Hepatocyte (in vitro differentiated cells): Measurements from ENCODE around the gene RARB.

ENCODE experiments used
- CTCF ChIP-seq: fragments of 200-600 bp; sonication (generic); IDR thresholded peaks from 2 replicates; pipeline ENCODE4 v1.5.1; 2016; ENCODE audit warnings: antibody characterized with exemption, mild to moderate bottlenecking; ENCODE audit not compliant: poor library complexity
- EZH2 ChIP-seq: fragments of 200-600 bp; sonication (generic); IDR thresholded peaks from 2 replicates; pipeline ENCODE4 v1.6.1; 2016; ENCODE audit warnings: antibody characterized with exemption, mild to moderate bottlenecking, borderline replicate concordance
- EZH2phosphoT487 ChIP-seq: fragments of 200-600 bp; sonication (generic); IDR thresholded peaks from one replicate; pipeline ENCODE4 v1.6.1; 2018; ENCODE audit warnings: antibody characterized with exemption, mild to moderate bottlenecking, low read depth, moderate library complexity; ENCODE audit not compliant: unreplicated experiment, severe bottlenecking

- TF ChIP-seq CTCF = no peak
- no peak for TF ChIP-seq EZH2
- TF ChIP-seq EZH2phosphoT487 = no peak
These were observed 51.6 kb downstream of the RARB start for GRCh38 chr3:25479727-25480010.
